GM20431 (cell line): ENCODE results near the gene COG8.

Experiments
- in situ Hi-C: fragments of 300-500 bp; cut with MseI, MboI; formaldehyde crosslinking; loops from one replicate; pipeline ENCODE4 v1.15.0; 2020; ENCODE audit warnings: low sequenced_read_pairs; ENCODE audit not compliant: unreplicated experiment

COG8 gene

DNA sequence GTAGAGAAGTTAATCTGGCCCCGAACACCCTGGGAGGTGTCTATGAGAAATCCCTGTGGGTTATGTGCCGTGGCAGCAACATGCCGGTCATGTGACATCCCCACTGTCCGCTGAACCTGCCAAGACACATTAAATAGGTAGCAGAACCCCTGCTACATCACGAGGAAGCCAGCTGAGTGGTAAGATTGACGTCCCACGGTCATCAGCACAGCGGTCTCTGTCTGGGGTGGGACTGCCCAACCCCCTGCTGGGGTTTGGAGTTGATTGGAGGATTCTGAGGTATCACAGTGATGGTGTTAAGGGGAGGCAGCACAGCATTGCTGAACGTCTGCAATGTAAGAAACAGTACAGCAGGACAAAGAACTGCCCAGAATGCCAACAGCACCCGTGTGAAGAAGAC is 10.2 kb upstream of the COG8 start:
- in situ Hi-C loops: no loop called here

DNA sequence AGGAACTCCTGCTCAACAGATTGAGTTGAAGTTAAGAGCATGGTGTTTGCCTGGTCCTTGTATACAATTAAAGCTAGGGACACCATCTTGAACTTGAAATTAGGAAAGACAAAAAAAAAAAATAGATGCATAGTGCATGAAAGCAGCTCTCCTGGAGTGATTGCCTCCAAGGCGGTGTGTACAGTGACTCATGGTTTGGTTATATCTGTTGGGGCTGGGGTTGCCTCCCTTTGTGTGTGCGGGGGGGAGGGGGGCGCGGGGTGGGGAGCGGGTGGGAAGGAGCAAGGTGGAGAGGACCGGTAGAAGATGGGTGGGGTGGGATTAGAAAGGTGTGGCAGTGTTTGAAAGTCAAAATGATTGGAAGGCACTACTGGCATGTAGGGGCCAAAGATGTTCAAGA is 8.9 kb upstream of the COG8 start:
- in situ Hi-C loops: no loop called here

DNA sequence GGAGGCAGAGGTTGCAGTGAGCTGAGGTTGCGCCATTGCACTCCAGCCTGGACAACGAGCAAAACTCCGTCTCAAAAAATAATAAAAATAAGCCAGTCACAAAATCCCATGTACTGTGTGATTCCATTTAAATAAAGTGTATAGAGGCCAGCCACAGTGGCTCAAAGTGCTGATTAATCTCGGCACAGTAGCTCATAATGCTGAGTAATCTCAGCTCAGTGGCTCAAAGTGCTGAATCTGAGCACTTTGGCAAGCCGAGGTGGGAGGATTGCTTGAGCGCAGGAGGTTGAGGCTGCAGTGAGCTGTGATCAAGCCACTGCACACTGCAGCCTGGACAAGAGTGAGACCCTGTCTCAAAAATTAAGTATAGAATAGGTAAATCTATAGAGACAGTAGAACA is 7.3 kb upstream of the COG8 start:
- in situ Hi-C loops: no loop called here

DNA sequence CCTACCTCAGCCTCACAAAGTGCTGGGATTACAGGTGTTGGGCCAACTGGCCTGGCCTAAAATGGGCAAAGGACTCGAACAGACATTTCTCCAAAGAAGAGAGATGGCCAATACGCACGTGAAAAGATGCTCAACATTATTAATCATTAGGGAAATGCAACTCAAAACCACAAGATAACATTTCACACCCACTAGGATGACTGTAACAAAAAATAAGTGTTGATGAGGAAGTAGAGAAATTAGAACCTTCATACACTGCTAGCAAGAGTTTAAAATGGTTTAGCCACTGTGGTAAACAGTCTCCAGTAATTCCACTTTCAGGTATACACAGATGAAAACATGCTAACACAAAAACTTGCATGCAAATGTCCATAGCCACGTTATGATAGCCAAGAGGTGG is 6.6 kb upstream of the COG8 start:
- in situ Hi-C loops: no loop called here

DNA sequence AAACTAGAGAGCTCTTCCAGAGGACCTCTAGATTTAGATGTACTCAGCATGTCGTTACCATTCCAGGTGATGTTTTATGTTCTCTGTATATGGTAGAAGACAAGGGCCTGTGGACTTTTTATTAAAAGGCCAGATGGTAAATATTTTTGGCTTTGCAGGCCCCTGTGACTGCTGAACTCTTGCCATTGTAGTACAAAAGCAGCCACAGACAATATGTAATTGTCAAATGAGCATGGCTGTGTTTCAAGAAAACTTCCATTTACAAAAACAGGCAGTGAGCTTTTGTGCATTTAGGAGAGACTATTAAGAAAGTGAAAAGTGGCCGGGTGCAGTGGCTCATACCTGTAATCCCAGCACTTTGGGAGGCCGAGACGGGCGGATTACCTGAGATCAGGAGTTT is 4.8 kb upstream of the COG8 start:
- in situ Hi-C loops: no loop called here

DNA sequence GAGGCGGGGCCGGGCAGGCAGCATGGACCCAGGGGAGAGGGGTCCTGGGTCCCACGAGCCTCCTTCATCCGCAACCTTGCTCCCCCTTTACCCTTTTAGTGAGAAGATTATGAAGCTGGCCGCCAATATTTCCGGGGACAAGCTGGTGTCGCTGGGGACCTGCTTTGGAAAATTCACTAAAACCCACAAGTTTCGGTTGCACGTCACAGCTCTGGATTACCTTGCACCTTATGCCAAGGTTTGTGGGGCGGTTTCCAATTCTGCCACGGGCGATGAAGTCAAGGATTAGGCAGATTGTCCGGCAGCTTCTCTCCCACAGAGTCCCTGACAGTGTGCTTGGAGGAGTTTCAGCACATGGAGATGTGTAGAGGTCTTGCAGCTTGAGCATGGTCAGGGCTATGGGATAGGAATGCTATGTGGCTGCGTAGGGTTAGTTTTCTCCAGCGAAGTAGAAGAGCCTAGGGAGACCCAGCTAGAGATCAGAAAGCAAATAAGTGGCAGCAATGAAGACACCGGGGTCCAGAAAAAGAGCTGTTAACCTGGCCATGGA is 806 bp upstream of the COG8 start:
- in situ Hi-C loops: no loop called here

DNA sequence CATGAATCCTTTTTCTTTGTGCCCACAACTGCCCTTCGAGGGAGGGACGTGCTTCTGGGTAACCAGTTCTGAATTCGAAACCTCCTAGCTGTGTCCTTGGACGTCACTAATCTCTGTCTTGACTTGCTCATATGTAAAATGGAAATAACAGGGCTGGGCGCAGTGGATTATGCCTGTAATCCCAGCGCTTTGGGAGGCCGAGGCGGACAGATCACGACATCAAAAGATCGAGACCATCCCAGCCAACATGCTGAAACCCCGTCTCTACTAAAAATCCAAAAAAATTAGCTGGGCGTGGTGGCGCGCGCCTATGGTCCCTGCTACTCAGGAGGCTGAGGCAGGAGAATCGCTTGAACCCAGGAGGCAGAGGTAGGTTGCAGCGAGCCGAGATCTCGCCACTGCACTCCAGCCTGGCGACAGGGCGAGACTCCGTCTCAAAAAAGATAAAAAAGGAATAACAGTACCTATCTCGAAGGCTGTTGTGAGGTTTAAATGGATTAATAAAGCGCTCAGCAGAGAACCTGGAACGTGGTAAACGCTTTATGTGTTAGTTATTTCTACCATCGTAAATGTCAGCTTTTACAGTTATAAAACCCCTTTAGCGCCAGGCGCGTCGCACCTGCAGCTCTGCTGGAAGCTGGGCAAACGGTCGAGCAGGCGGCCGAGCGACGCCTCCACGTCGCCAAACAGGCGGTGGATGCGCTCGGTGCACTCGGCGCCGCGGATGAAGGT is 641 bp downstream of the COG8 start:
- in situ Hi-C loops: no loop called here

DNA sequence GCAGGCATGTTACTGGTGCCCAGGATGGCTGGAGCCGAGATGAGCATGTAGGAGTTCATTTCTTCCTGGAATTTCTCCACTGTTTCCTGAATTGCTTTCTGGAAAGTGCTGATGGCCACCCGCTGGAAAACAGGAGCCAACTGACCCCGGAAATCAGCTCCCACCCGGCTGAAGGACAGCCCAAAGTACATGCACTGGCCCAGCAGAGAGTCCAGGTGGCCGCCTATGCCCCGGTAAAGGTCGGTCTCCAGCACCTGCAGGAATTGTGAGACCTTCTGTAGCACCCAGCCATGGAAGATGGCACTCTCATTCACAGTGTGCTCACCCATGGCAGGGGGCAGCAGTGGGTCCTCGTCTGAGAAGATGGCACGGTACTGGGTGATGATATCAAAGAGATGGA is 4.7 kb downstream of the COG8 start:
- in situ Hi-C loops: no loop called here

DNA sequence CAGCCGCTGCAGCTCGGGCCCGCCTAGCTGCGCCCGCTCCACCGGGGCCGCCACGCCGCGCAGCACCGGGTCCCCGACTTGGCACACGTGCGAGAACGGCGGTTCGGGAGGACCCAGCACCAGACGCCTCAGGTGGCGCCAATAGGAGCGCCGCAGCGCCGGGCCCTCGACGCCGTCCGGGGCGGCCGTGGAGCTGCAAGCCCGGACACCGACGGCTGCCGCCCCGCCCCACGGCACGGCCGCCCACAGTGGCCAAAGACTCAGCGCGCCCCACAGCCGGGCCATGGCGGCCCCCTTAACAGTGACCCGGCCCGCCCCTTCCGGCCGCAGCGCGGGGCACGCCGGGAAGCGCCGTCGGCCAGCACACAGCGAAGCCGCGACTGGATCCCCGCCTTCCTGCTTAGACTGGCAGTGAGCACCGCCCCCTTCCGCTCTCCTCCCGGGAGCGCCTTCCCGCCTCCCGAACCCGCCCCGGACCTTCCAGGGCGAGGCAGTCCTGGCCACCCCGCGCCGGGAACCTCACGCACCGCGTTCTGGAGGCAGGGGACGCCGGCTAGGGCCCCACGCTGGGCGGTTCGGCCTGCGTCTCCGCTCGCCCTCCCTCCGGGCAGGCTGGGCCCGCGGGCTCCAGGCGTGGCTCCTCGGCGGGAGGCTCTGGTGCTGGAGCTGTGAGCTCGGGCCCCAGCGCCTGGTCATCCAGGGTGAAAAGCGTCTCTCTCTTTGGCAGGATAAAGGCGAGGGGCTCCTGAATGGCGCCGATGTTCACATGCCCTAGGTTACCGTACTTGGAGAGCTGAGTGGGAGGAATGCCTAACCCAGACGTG is 8.9 kb downstream of the COG8 start, which contains the start of gene PDF:
Gene PDF (minus strand): TSS at position 303 of the 824 bp plus-strand sequence. CDS start 18 bp downstream, at position 285.
- in situ Hi-C loops: no loop called here

DNA sequence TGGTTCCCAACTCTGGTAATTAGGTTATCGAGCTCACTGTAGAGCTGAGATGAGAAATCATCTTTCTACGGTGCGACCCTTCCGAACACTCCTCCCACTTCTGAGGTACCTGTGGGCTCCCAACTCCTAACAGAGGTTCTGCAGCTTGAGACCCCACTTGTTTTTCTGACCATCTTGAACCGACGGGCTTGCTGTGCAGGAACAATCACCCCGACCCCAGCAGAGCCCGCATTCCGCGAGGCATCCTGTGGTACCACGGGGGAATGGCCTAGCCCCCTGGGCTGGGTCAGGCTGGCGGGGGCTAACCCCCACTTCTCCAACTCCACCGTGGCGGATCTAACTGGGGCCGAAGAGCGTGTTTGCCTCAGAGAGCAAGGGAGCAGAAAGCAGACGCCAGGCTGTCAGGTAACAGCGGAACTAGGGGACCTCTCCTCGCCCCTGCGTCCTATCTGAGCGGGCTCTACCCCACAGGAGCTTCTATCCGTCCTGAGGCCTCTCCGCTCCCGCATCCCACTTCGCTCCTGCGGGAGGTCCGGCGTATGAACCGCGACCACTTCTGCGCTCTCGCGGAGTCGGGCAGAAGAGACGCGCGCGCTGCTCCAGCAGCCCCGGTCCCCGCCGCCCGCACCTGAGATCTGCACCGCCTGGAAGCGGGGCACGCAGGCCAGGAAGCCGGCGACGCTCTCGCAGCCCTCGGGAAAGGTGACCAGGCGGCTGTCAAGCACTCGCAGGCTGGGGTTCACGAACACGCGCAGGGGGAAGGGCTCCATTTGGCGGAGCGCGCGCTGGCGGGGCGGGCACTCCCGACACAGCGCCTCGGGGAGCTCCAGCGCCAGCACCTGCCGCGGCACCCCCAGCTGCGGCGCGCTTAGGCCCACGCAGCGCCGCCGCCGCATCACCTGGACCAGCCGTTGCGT is 9.7 kb downstream of the COG8 start:
- in situ Hi-C loops: no loop called here

DNA sequence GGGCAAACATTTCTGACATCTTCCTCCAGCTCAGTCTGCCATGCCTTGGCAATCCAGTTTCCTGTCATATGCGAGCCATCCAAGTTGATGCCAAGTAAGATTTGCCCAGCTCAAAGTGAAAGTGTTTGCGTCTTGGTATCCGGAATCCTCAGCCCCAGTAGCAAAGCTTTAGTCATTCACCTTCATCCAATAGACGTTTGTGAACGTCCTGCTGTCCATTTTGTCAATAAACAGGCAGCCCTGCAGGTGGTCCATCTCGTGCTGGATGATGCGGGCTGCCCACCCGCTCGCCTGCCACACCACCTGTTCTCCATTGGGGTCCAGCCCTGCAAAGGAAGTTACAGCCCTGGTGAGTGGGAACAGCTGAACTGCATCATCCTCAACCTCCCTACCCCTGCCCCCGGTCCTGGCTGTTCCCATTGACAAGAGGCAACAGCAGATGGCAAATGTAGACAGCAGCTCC is 10.5 kb downstream of the COG8 start:
- in situ Hi-C loops: no loop called here

DNA sequence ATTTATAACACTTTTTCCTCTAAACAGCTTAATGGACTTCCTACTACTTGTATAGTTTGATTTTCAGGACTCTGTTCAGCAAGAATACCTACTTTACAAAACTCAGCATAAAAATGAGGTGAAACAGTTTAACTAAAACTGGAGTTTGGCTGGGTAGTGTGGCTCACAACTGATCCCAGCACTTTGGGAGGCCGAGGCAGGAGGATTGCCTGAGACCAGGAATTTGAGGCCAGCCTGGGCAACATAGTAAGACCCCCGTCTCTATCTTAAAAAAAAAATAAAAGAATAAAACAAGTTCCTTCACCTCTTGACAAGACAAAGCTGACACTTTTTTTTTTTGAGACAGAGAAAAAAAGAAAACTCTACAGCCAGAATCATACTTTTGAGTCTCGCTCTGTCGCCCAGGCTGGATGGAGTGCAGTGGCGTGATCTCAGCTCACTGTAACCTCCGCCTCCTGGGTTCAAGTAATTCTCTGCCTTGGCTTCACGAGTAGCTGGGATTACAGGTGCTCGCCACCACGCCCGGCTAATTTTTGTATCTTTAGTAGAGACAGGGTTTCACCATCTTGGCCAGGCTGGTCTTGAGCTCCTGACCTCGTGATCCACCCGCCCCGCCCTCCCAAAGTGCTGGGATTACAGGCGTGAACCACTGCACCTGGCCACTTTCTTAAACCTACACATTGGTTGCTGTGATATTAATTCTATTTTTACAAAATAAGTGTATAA is 11.6 kb downstream of the COG8 start:
- in situ Hi-C loops: no loop called here

DNA sequence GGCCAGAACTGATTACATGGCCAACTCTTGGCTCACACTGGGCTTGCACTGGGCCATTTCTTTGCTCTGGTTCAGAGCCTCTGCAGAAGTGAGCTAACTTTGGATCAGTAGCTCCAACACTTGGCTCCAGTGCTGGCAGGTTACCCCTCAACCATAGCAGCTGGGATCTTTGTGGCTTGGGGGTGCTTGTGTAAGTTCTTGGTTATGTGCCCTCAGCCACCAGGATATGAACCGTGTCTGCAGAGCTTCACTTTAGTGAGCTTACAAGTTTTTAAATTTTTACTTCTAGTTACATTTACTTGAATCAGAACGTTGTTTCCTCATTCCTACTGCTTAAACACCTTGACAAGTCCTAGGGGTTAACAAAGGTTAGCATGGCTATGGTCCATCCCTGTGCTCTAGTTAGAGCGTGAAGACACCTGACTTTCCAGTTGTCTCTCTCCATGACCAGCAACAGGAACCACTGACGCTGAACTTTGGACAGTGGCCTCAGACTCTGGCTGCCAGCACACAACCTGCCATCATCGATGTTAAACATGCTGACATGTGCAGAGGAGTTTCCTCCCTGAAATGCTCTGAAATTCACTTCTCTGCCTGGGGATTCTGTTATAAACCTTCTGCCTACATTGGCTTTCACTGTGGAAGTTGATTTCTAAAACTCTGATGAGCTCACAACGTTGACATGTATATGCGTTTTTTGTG is 13.0 kb downstream of the COG8 start:
- in situ Hi-C loops: no loop called here

DNA sequence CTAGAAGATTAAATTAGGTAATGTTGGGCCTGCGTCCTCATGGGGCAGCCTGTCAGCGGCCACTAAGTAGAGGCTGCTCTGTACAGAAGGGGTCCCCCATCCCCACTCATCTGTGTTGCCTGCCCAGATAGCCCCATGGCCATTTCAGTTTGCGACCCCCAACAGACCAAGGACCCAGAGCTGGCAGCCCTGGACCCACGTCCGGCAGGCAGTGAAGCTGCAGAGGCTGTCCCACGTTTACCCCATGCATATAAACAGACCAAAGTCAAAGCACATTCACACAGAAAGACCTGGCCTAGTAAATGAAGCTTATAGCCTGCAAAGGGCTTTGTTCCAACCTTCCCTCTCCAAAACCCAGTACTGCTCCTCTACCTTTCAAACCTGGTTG is 13.6 kb downstream of the COG8 start:
- in situ Hi-C loops: no loop called here

DNA sequence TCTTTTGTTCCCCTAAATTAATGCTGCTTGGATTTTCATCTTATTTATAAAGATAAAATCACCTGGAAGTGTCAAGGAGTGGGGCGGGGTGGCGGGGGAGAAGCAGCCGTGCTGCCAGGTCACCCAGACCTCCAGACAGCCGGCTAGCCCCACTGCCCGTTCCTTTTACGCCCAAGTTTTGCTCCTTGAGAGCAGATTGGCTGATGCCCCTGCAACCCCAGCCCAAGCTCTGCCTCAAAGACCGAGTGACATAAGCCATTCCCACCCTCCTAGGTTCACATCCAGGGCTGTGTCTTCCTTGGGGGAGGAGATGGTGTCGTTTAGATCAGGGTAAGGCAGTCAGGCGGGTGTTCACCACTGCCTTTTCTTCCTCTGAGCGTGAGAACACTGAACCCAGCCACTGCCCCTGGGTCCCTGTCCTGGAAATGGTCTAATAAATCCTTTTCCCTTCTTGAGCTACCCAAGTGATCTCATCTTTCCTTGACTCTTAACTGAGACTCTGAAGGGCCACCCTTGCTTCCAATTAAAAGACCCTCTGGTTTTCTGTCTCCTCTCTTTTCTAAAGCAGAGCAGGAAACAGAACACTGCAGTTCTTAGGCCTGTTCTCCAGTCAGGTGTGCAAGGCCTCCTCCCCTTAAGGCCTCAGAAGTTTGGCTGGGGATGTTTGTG is 14.6 kb downstream of the COG8 start:
- in situ Hi-C loops: no loop called here

DNA sequence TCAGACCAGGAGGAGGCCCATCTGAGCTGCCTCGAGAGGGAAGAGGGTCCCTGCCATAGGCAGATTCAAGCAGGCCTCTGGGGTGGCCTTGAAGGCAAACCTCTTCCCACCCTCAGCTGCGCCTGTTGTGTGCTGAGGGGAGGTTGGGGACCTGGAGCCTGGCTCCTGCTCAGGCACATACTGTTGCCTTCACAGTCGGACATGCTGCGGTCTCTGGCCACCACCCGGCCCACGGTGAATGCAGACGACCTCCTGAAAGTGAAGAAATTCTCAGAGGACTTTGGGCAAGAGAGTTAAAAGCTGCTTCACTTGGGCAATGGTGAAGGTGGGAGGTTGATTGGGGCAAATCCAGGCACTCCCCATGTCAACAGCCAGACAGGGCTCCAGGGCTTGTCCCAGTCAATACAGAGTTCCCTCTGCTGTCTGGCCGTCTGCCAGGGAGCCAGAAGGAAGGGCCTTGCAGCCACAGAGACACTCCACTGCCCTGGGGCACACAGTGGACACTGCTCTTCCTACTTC is 15.3 kb downstream of the COG8 start:
- in situ Hi-C loops: no loop called here

DNA sequence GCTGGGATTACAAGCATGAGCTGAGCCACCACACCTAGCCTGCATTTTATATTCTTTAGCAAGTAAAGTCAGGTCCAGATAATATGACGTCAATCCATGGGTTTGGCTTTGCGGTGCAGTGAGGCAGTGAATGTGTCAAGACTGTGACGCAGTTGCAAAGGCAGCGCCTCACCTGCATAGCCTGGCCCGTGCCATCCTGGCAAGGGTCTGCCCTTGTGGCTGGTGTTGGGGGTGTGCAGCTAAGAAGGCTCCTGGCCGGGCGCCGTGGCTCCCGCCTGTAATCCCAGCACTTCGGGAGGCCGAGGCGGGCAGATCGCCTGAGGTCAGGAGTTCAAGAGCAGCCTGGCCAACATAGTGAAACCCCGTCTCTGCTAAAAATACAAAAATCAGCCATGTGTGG is 15.9 kb downstream of the COG8 start:
- in situ Hi-C loops: no loop called here

DNA sequence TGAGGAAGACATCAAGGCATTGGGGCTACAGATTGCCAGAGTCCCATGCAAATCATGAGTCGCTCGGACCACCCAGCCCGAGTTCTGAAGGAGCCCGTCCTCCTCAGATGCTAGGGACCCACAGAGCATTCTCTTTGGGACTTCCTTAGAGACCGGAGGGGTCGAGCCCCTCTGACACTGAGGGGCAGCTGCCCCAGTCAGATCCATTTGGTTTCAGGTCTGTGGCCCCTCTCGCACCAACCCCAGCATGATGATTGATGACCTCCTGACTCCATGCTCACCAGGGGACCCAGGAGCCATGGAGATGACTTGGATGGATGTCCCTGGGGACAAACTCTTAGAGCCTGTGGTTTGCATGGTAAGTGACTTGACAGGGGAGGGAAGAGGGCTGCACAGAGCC is 17.0 kb downstream of the COG8 start:
- in situ Hi-C loops: no loop called here
